VCaP (cell line): ENCODE data around the gene NGFR.

Source experiments
- H3K27ac ChIP-seq: fragments of 450-650 bp; 2 replicates; pipeline ENCODE4 v1.5.1; 2017
- CTCF ChIP-seq: fragments of 450-650 bp; conservative IDR thresholded peaks from 2 replicates; pipeline ENCODE4 v1.5.1; 2017; ENCODE audit warnings: mild to moderate bottlenecking, moderate library complexity

The NGFR gene

GRCh38 chr17:49521088-49521450 is 26.0 kb downstream of the NGFR start:
- TF ChIP-seq CTCF, result no peak

GRCh38 chr17:49521471-49522356 is 26.6 kb downstream of the NGFR start:
- H3K27ac ChIP-seq, result no peak overlapping the region
- no peak for TF ChIP-seq CTCF

More at GRCh38 chr17:49521088-49521450, 26.0 kb downstream of the NGFR start:
- no peak overlapping the region for H3K27ac ChIP-seq

- no peak overlapping the region for H3K27ac ChIP-seq
- TF ChIP-seq CTCF, result no peak
Measured at GRCh38 chr17:49522357-49522890, 27.3 kb downstream of the NGFR start.

- no peak overlapping the region for H3K27ac ChIP-seq
- no peak for TF ChIP-seq CTCF
Measured at GRCh38 chr17:49523196-49523595, 28.1 kb downstream of the NGFR start.

GRCh38 chr17:49523706-49524472 is 28.8 kb downstream of the NGFR start:
- H3K27ac ChIP-seq, result no peak overlapping the region

GRCh38 chr17:49524473-49525359 is 29.6 kb downstream of the NGFR start:
- no peak overlapping the region for H3K27ac ChIP-seq
- no peak for TF ChIP-seq CTCF

More at GRCh38 chr17:49523706-49524472, 28.8 kb downstream of the NGFR start:
- no peak for TF ChIP-seq CTCF
